Bronchial epithelial cell (primary cell): Measurements from ENCODE around the gene PRCP. TPM values are rescaled to one million over a fixed set of nuclear protein-coding genes. Genes with fewer than 3 reads are reported as not detected.
A peak's percentile ranks its signal among the peaks of the same experiment; 100 is the strongest.
"Not testable (repeated sequence)": the region's sequence is repeated elsewhere in the genome, so short reads cannot be mapped to it uniquely, and the experiment has no call there.

Experiments
- DNase-seq: peaks from one replicate; pipeline ENCODE4 v3.0.0-alpha.2; 2010; ENCODE audit warnings: low read depth
- FAIRE-seq: peaks from 2 replicates; lab custom pipeline; 2011; peaks lifted over from hg19 to GRCh38; lab: Jason Lieb, UNC
- H3K27me3 ChIP-seq: 2 replicates; pipeline ENCODE4 v1.5.1; 2011; ENCODE audit warnings: low read length; ENCODE audit not compliant: control insufficient read depth, insufficient read depth
- H3K36me3 ChIP-seq: 2 replicates; pipeline ENCODE4 v1.5.1; 2011; ENCODE audit warnings: low read length; ENCODE audit not compliant: control insufficient read depth, insufficient read depth
- H3K4me3 ChIP-seq: 2 replicates; pipeline ENCODE4 v1.5.1; 2011; ENCODE audit warnings: mild to moderate bottlenecking, low read depth, low read length, control low read depth
- CTCF ChIP-seq: IDR thresholded peaks from 2 replicates; pipeline ENCODE4 v1.5.1; 2011; ENCODE audit warnings: mild to moderate bottlenecking, moderate library complexity, low read length, control low read depth, inconsistent platforms; ENCODE audit not compliant: insufficient read depth, severe bottlenecking
- total RNA-seq: library from RNA; depleted of rRNA; stranded (reverse); fragments of >200 nt; gene quantifications from 2 replicates; pipeline ENCODE4 v1.2.1, GENCODE V29; 2014

The PRCP gene
- total RNA-seq = 10.0 and 25.9 TPM in 2 replicates

DNA sequence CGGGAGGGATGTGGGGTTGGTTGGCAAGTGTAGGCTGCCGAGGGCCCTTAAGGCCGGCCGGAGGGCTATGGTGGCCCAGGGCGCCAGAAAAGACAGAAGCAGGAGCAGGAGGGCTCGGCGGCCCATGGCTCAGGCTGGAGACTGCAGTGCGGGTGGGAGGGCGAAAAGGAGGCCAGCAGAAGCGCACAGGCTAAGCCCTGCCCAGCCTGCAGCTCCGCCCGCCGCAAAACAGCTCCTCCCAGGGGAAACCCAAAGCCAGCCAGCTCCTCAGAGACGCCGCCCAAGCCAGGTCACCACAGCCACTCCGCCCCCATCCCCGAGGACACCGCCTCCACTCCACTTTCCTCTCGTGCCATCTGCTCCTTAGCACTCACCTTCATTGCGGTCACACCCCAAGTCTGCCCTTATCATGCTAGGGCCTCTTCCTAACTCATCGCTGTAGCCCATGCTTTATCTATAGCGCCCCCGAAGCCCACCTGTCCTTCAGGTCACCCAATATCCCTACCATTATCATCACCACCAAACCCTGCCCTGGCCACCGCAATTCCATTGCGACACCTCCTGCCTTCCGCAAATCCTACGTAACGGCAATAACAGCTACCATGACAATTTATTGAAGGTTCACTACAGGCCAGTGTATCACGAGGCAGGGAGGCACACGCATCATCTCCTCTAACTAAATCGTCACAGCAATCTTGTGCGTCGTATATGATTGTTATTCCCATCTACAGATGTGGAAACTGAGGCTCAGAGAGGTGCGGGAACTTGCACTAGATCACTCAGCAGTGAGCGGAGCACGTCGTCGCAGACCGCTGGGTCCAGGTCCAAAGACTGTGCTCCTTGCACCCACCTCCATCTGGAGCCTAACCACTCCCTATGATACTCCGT lies at the start of gene PRCP:
PRCP (minus strand) TSS at position 154 of the 888 bp plus-strand sequence; CDS start at position 126, 28 bp downstream.
- FAIRE-seq (no peak), DNase-seq (peak; percentile 85)
- no peak for TF ChIP-seq CTCF
- Histone ChIP-seq H3K36me3 (no peaks in the 10 kb centered on the region), H3K4me3 (peak within 1 kb of the TSS; percentile 60), H3K27me3 (no peaks in the 10 kb centered on the region)

- H3K27me3 ChIP-seq = no peaks in the 10 kb centered on the region
- TF ChIP-seq CTCF = no peak
- DNase-seq (no peak), FAIRE-seq (no peak)
- H3K4me3 ChIP-seq = no peak overlapping the region
- H3K36me3 ChIP-seq = no peaks in the 10 kb centered on the region
These were observed 49.1 kb upstream of the PRCP start for GRCh38 chr11:82949352-82949751.

DNA sequence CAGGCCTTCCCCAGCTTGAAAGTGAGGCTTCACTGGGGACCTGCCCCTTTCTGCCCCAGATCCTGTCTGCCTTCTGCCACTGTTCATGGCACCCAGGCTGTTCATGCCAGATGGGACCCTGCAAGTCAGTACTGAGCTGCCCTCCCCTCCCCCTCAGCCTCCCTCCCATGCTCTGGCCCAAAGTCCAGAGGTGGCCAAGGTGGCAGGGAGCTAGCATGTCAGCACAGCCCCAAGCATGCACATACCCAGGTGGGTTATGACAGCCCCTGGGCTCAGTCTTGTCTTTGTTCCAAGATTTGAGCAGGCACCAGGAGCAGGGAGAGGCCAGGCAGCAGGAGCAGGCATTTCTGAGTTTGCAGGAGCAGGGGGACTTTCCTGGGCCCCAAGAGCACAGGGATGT lies 45.5 kb upstream of the PRCP start:
- TF ChIP-seq CTCF = no peak
- FAIRE-seq = no peak
- H3K4me3 ChIP-seq = no peak overlapping the region
- DNase-seq = no peak
- H3K36me3 ChIP-seq = no peaks in the 10 kb centered on the region
- no peaks in the 10 kb centered on the region for H3K27me3 ChIP-seq

- DNase-seq, H3K27me3 ChIP-seq, H3K36me3 ChIP-seq, H3K4me3 ChIP-seq, FAIRE-seq: not testable (repeated sequence)
These were observed 44.8 kb upstream of the PRCP start for GRCh38 chr11:82945041-82945440.

GRCh38 chr11:82944198-82944597 lies 44.0 kb upstream of the PRCP start:
- FAIRE-seq (no peak), DNase-seq (no peak)
- no peaks in the 10 kb centered on the region for H3K36me3 ChIP-seq
- H3K27me3 ChIP-seq = no peaks in the 10 kb centered on the region
- TF ChIP-seq CTCF = no peak
- H3K4me3 ChIP-seq = no peak overlapping the region

DNA sequence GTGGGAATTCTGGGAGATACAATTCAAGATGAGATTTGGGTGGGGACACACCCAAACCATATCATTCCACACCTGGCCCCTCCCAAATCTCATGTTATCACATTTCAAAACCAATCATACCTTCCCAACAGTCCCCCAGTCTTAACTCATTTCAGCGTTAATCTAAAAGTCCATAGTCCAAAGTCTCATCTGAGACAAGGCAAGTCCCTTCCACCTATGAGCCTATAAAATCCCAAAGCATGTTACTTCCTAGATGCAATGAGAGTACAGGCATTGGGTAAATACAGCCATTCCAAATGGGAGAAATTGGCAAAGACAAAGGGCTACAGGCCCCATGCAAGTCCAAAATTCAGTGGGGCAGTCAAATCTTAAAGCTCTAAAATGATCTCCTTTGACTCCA lies 43.2 kb upstream of the PRCP start:
- H3K36me3 ChIP-seq, FAIRE-seq, H3K4me3 ChIP-seq, H3K27me3 ChIP-seq, DNase-seq: not testable (repeated sequence)
